ENCODE results near the gene AKAP3. TPM values are rescaled to one million over a fixed set of nuclear protein-coding genes. Genes with fewer than 3 reads are reported as not detected.

Gene AKAP3
- total and polyA plus RNA-seq, 4 donors = 1.5 to 3.3 (median 2.6) TPM

- 56% methylated on average over 3 of the region's 4 CpGs for WGBS (ENCODE audit: insufficient coverage)
- no peak for DNase-seq (ENCODE audit: low read depth in 4 of 6, low spot score in 6 of 6)
- H3K4me3 ChIP-seq (ENCODE audit: low read depth, low read length) = peak overlapping the region; percentile 87
- H3K9me3 ChIP-seq (ENCODE audit: control insufficient read depth, insufficient read depth, low read length) = no peaks in the 10 kb centered on the region
- no peaks in the 10 kb centered on the region for H3K36me3 ChIP-seq (ENCODE audit: control insufficient read depth, insufficient read depth, low read length)
- no peaks in the 10 kb centered on the region for H3K27me3 ChIP-seq (ENCODE audit: control insufficient read depth, insufficient read depth, low read length)
- peaks cover 3% of the 10 kb centered on the region for H3K4me1 ChIP-seq (ENCODE audit: control insufficient read depth, insufficient read depth, low read length)
- peak overlapping the region; percentile 80 for H3K27ac ChIP-seq (ENCODE audit: low read depth, low read length)
Observed at GRCh38 chr12:4648104-4648500, 749 bp downstream of the AKAP3 start.

DNA sequence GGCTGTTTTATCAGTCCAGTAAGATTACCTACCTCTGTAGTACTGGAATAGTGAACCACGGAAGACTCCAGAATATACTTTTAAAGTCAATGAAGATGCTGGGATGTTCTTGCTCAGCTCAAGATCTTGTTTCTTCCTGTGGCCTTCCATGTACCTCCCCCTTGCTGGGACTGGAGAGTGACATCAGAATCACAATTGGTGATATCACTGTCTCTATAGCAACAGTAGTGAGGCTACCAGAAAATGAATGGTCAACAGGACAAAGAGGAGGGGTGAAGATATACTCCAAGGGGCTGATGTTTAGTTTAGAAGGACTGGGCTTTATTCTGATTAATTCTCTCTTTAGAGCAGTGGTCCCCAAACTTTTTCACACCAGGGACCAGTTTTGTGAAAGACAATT lies 3.8 kb downstream of the AKAP3 start:
- WGBS (ENCODE audit: insufficient coverage) = no CpG with 5 or more reads among the region's 1 CpG
- no peaks in the 10 kb centered on the region for H3K9me3 ChIP-seq (ENCODE audit: control insufficient read depth, insufficient read depth, low read length)
- H3K27me3 ChIP-seq (ENCODE audit: control insufficient read depth, insufficient read depth, low read length) = no peaks in the 10 kb centered on the region
- H3K4me3 ChIP-seq (ENCODE audit: low read depth, low read length) = no peak overlapping the region
- peaks cover 3% of the 10 kb centered on the region for H3K4me1 ChIP-seq (ENCODE audit: control insufficient read depth, insufficient read depth, low read length)
- H3K27ac ChIP-seq (ENCODE audit: low read depth, low read length) = no peak overlapping the region
- no peak for DNase-seq (ENCODE audit: low read depth in 4 of 6, low spot score in 6 of 6)
- H3K36me3 ChIP-seq (ENCODE audit: control insufficient read depth, insufficient read depth, low read length) = no peaks in the 10 kb centered on the region

- peaks cover 3% of the 10 kb centered on the region for H3K4me1 ChIP-seq (ENCODE audit: control insufficient read depth, insufficient read depth, low read length)
- no peak for DNase-seq (ENCODE audit: low read depth in 4 of 6, low spot score in 6 of 6)
- H3K27me3 ChIP-seq (ENCODE audit: control insufficient read depth, insufficient read depth, low read length) = no peaks in the 10 kb centered on the region
- WGBS (ENCODE audit: insufficient coverage) = no CpG with 5 or more reads among the region's 6 CpGs
- no peaks in the 10 kb centered on the region for H3K9me3 ChIP-seq (ENCODE audit: control insufficient read depth, insufficient read depth, low read length)
- H3K4me3 ChIP-seq (ENCODE audit: low read depth, low read length) = no peak overlapping the region
- H3K36me3 ChIP-seq (ENCODE audit: control insufficient read depth, insufficient read depth, low read length) = no peaks in the 10 kb centered on the region
- H3K27ac ChIP-seq (ENCODE audit: low read depth, low read length) = no peak overlapping the region
Observed at GRCh38 chr12:4643747-4644146, 5.1 kb downstream of the AKAP3 start.

DNA sequence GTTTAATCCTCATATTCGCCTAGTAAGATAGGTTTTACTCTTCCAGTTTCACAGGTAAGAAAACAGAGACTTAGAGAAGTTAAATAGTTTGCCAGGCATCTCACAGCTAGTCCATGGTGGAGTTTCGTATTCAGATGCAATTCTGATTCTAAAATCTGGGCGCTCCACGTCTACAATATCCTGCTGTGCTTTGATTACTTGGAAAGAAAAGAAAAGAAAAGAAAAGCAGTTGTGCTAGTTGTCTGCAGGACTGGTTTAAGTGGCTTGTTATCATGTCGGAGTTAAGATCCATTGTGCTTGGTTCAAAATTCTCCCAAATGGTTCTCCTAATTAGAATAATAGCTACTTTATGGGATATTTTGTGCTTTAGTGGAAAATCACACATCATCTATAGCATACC lies 18.6 kb downstream of the AKAP3 start:
- Histone ChIP-seq H3K4me3 (ENCODE audit: low read depth, low read length) (no peak overlapping the region), H3K27me3 (ENCODE audit: control insufficient read depth, insufficient read depth, low read length) (no peaks in the 10 kb centered on the region), H3K36me3 (ENCODE audit: control insufficient read depth, insufficient read depth, low read length) (no peaks in the 10 kb centered on the region), H3K4me1 (ENCODE audit: control insufficient read depth, insufficient read depth, low read length) (no peaks in the 10 kb centered on the region), H3K9me3 (ENCODE audit: control insufficient read depth, insufficient read depth, low read length) (no peaks in the 10 kb centered on the region), H3K27ac (ENCODE audit: low read depth, low read length) (no peak overlapping the region)
- DNase-seq (ENCODE audit: low read depth in 4 of 6, low spot score in 6 of 6) = peak in 1 of 6 donors; percentile 4
- 42% methylated on average over 3 of the region's 5 CpGs for whole genome bisulfite sequencing (ENCODE audit: insufficient coverage)

DNA sequence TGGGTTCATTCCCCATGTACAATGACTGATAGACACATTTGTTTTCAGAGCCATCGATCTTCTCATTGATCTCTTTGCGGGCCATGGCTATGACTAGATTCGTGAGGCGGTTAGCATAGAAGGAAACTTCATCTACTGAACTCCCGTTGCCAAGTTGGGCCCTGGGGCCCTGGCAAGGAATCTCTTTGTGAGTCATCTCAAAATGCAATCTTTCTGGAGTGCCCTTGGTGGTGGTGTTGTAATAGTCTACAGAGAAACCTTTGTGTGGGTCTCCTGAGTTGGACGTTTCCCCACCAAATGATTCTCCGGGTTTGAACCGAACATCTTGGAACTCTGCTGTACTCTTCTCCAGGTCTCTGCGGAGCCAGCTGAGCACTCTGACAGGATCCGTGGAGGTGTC lies 20.4 kb downstream of the AKAP3 start:
- 93% methylated on average over 3 of the region's 10 CpGs for WGBS (ENCODE audit: insufficient coverage)
- DNase-seq (ENCODE audit: low read depth in 4 of 6, low spot score in 6 of 6) = no peak
- Histone ChIP-seq H3K9me3 (ENCODE audit: control insufficient read depth, insufficient read depth, low read length) (no peaks in the 10 kb centered on the region), H3K4me3 (ENCODE audit: low read depth, low read length) (no peak overlapping the region), H3K4me1 (ENCODE audit: control insufficient read depth, insufficient read depth, low read length) (no peaks in the 10 kb centered on the region), H3K36me3 (ENCODE audit: control insufficient read depth, insufficient read depth, low read length) (no peaks in the 10 kb centered on the region), H3K27me3 (ENCODE audit: control insufficient read depth, insufficient read depth, low read length) (no peaks in the 10 kb centered on the region), H3K27ac (ENCODE audit: low read depth, low read length) (no peak overlapping the region)

DNA sequence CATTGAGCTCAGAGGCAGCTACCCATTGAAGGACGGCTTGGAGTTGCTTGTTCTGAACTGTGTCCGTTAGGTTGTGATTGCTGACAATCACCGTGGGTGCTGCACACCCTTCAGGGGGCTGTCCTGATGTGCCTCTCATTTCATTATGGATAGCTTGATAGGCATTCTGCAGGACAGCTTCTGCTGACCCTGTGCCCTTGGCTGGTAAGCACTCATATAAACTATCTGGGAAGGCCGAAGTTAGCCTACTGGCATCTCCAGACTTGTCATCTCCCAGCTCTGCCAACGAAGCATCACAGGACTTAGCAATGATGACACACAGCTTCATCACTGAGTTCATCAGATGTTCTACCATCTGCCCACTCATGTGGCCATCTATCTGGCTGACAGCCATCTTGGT lies 22.3 kb downstream of the AKAP3 start:
- WGBS (ENCODE audit: insufficient coverage) = 92% methylated on average over 5 of the region's 5 CpGs

DNA sequence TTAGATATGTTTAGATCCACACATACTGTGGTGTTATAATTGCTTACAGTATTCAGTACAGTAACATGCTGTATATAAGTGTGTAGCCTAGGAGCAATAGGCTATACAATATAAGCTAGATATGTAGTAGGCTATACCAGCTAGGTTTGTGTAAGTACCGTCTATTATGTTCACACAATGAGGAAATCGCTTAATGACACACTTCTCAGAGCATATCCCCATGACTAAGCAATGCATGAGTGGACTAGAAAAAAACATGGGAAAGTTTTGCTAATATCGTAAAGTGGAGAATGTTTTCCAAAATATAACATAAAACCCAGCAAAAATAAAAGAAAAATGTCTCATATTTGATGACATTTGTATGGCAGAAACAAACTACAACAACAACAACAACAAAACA lies 27.3 kb downstream of the AKAP3 start:
- Histone ChIP-seq H3K4me1 (ENCODE audit: control insufficient read depth, insufficient read depth, low read length) (no peaks in the 10 kb centered on the region), H3K9me3 (ENCODE audit: control insufficient read depth, insufficient read depth, low read length) (no peaks in the 10 kb centered on the region), H3K4me3 (ENCODE audit: low read depth, low read length) (no peak overlapping the region), H3K27me3 (ENCODE audit: control insufficient read depth, insufficient read depth, low read length) (no peaks in the 10 kb centered on the region), H3K27ac (ENCODE audit: low read depth, low read length) (no peak overlapping the region), H3K36me3 (ENCODE audit: control insufficient read depth, insufficient read depth, low read length) (no peaks in the 10 kb centered on the region)
- DNase-seq (ENCODE audit: low read depth in 4 of 6, low spot score in 6 of 6) = no peak
- WGBS (ENCODE audit: insufficient coverage) = no CpG with 5 or more reads among the region's 3 CpGs

More for the DNA sequence above, 22.3 kb downstream of the AKAP3 start:
- no peaks in the 10 kb centered on the region for H3K36me3 ChIP-seq (ENCODE audit: control insufficient read depth, insufficient read depth, low read length)
- H3K4me3 ChIP-seq (ENCODE audit: low read depth, low read length) = no peak overlapping the region
- no peaks in the 10 kb centered on the region for H3K4me1 ChIP-seq (ENCODE audit: control insufficient read depth, insufficient read depth, low read length)
- H3K27ac ChIP-seq (ENCODE audit: low read depth, low read length) = no peak overlapping the region
- DNase-seq (ENCODE audit: low read depth in 4 of 6, low spot score in 6 of 6) = no peak
- no peaks in the 10 kb centered on the region for H3K9me3 ChIP-seq (ENCODE audit: control insufficient read depth, insufficient read depth, low read length)
- no peaks in the 10 kb centered on the region for H3K27me3 ChIP-seq (ENCODE audit: control insufficient read depth, insufficient read depth, low read length)

DNA sequence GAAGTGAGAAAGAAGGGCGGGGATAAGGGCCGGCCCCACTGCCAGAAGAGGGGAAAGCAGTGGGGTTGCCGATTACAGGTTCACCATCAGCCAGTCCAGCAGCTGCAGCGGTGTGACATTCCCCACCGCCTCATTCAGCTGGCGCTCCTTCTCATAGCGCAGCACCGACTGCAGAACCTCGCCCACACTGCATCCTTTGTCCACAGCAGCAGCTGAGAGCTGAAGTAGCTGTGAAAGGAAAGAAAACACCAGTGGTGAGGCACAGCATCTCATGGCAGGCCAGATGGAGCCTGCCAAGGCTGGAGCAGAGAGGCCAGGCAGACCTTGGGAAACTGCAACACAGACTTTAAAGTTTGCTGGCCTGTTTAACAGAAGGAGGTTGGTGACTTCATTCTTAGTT lies 33.2 kb downstream of the AKAP3 start:
- Histone ChIP-seq H3K4me1 (ENCODE audit: control insufficient read depth, insufficient read depth, low read length) (peaks cover 5% of the 10 kb centered on the region), H3K27me3 (ENCODE audit: control insufficient read depth, insufficient read depth, low read length) (no peaks in the 10 kb centered on the region), H3K9me3 (ENCODE audit: control insufficient read depth, insufficient read depth, low read length) (no peaks in the 10 kb centered on the region), H3K27ac (ENCODE audit: low read depth, low read length) (no peak overlapping the region), H3K36me3 (ENCODE audit: control insufficient read depth, insufficient read depth, low read length) (peaks cover 4% of the 10 kb centered on the region), H3K4me3 (ENCODE audit: low read depth, low read length) (no peak overlapping the region)
- peak in 2 of 6 donors; percentile 13 to 35 for DNase-seq (ENCODE audit: low read depth in 4 of 6, low spot score in 6 of 6)
- 84% methylated on average over 7 of the region's 9 CpGs for WGBS (ENCODE audit: insufficient coverage)

- DNase-seq (ENCODE audit: low read depth in 4 of 6, low spot score in 6 of 6) = no peak
- Histone ChIP-seq H3K9me3 (ENCODE audit: control insufficient read depth, insufficient read depth, low read length) (no peaks in the 10 kb centered on the region), H3K27me3 (ENCODE audit: control insufficient read depth, insufficient read depth, low read length) (no peaks in the 10 kb centered on the region), H3K4me3 (ENCODE audit: low read depth, low read length) (no peak overlapping the region), H3K36me3 (ENCODE audit: control insufficient read depth, insufficient read depth, low read length) (peaks cover 2% of the 10 kb centered on the region), H3K4me1 (ENCODE audit: control insufficient read depth, insufficient read depth, low read length) (peaks cover 1% of the 10 kb centered on the region), H3K27ac (ENCODE audit: low read depth, low read length) (no peak overlapping the region)
- 90% methylated on average over 2 of the region's 4 CpGs for WGBS (ENCODE audit: insufficient coverage)
Observed at GRCh38 chr12:4610481-4610880, 38.4 kb downstream of the AKAP3 start.

GRCh38 chr12:4609071-4609470 lies 39.8 kb downstream of the AKAP3 start:
- no peak for DNase-seq (ENCODE audit: low read depth in 4 of 6, low spot score in 6 of 6)
- H3K27ac ChIP-seq (ENCODE audit: low read depth, low read length) = no peak overlapping the region
- H3K36me3 ChIP-seq (ENCODE audit: control insufficient read depth, insufficient read depth, low read length) = peaks cover 2% of the 10 kb centered on the region
- H3K4me1 ChIP-seq (ENCODE audit: control insufficient read depth, insufficient read depth, low read length) = no peaks in the 10 kb centered on the region
- WGBS (ENCODE audit: insufficient coverage) = 98% methylated on average over 5 of the region's 9 CpGs
- H3K27me3 ChIP-seq (ENCODE audit: control insufficient read depth, insufficient read depth, low read length) = no peaks in the 10 kb centered on the region
- no peak overlapping the region for H3K4me3 ChIP-seq (ENCODE audit: low read depth, low read length)
- no peaks in the 10 kb centered on the region for H3K9me3 ChIP-seq (ENCODE audit: control insufficient read depth, insufficient read depth, low read length)
